Brain microvascular endothelial cell (primary cell): ENCODE measurements around the gene TRPC3.

Experiments used
- DNase-seq: peaks from one replicate; pipeline ENCODE4 v3.0.0-alpha.2; 2020
- H3K27ac ChIP-seq: fragments of 250-450 bp; sonication (Bioruptor Pico); 2 replicates; pipeline ENCODE4 v1.5.1; 2020; ENCODE audit warnings: mild to moderate bottlenecking, moderate library complexity
- H3K27me3 ChIP-seq: fragments of 250-450 bp; sonication (Bioruptor Pico); replicated peaks from 2 replicates; pipeline ENCODE4 v1.5.1; 2020; ENCODE audit warnings: mild to moderate bottlenecking
- H3K36me3 ChIP-seq: fragments of 250-450 bp; sonication (Bioruptor Pico); replicated peaks from 2 replicates; pipeline ENCODE4 v1.5.1; 2020; ENCODE audit warnings: mild to moderate bottlenecking
- H3K4me3 ChIP-seq: 2 replicates; pipeline ENCODE4 v1.5.1; 2011; ENCODE audit warnings: low read depth, mild to moderate bottlenecking, control low read depth, low read length, moderate library complexity
- CTCF ChIP-seq: IDR thresholded peaks from 2 replicates; pipeline ENCODE4 v1.5.1; 2011; ENCODE audit warnings: low read depth, mild to moderate bottlenecking, moderate library complexity, low read length, control low read depth, inconsistent platforms; ENCODE audit errors: missing control alignments
- in situ Hi-C: cut with HindIII; loops from 2 replicates; pipeline ENCODE4 v1.10.0; 2017; ENCODE audit warnings: low sequenced_read_pairs, low pct_ligation_motif_present

Gene TRPC3

GRCh38 chr4:121950212-121950679 lies 1.6 kb downstream of the TRPC3 start:
- no peaks in the 10 kb centered on the region for H3K27me3 ChIP-seq
- in situ Hi-C loops = no loop called here

GRCh38 chr4:121946644-121947043 lies 5.2 kb downstream of the TRPC3 start:
- TF ChIP-seq CTCF = no peak
- H3K4me3 ChIP-seq = no peak overlapping the region
- no peaks in the 10 kb centered on the region for H3K27me3 ChIP-seq
- DNase-seq = no peak
- no peak overlapping the region for H3K27ac ChIP-seq
- in situ Hi-C loops = no loop called here
- H3K36me3 ChIP-seq = no peaks in the 10 kb centered on the region

More at GRCh38 chr4:121950212-121950679, 1.6 kb downstream of the TRPC3 start:
- Histone ChIP-seq H3K36me3 (no peaks in the 10 kb centered on the region), H3K4me3 (peak overlapping the region; percentile 60), H3K27ac (no peak overlapping the region)
- DNase-seq = peak; percentile 61
- TF ChIP-seq CTCF = peak; percentile 78

- Histone ChIP-seq H3K4me3 (no peak overlapping the region), H3K27me3 (no peaks in the 10 kb centered on the region), H3K36me3 (no peaks in the 10 kb centered on the region), H3K27ac (no peak overlapping the region)
- peak; percentile 65 for TF ChIP-seq CTCF
- DNase-seq = no peak
- in situ Hi-C loops = no loop called here
Observed at GRCh38 chr4:121943941-121944340, 7.9 kb downstream of the TRPC3 start.

GRCh38 chr4:121939690-121940089 lies 12.2 kb downstream of the TRPC3 start:
- Histone ChIP-seq H3K4me3 (no peak overlapping the region), H3K27me3 (no peaks in the 10 kb centered on the region), H3K27ac (no peak overlapping the region), H3K36me3 (no peaks in the 10 kb centered on the region)
- no peak for DNase-seq
- in situ Hi-C loops = no loop called here
- no peak for TF ChIP-seq CTCF

- Histone ChIP-seq H3K4me3 (no peak overlapping the region), H3K36me3 (no peaks in the 10 kb centered on the region), H3K27me3 (no peaks in the 10 kb centered on the region), H3K27ac (no peak overlapping the region)
- DNase-seq = no peak
- in situ Hi-C loops = no loop called here
- no peak for TF ChIP-seq CTCF
Observed at GRCh38 chr4:121938282-121939092, 13.4 kb downstream of the TRPC3 start.
